Right kidney (tissue), 9 donors: ENCODE results near the gene IRF2.

Experiments
- DNase-seq: peaks from one replicate; pipeline ENCODE4 v3.0.0-alpha.2; 2016
- long read RNA-seq, 8 donors: transcript quantifications; one replicate each; lab custom pipeline, GENCODE V29; 2026

The IRF2 gene
- long read RNA-seq, donor 1, transcript IRF2-201 (9 exons, 2,303 nt): major isoform, 11 of 11 reads
- long read RNA-seq, donor 1, partial matches to known transcripts: 0 of 11 reads
- long read RNA-seq, donor 1, other reads (novel, unspliced or antisense): 0 of 11 reads
- long read RNA-seq, donor 2, partial matches to known transcripts: 0 of 2 reads
- long read RNA-seq, donor 2, other reads (novel, unspliced or antisense): 0 of 2 reads
- long read RNA-seq, donor 3, partial matches to known transcripts: 0 of 3 reads
- long read RNA-seq, donor 3, other reads (novel, unspliced or antisense): 0 of 3 reads
- long read RNA-seq, donor 4, transcript IRF2-201 (9 exons, 2,303 nt): major isoform, 6 of 11 reads
- long read RNA-seq, donor 4, partial matches to known transcripts: 5 of 11 reads
- long read RNA-seq, donor 4, other reads (novel, unspliced or antisense): 0 of 11 reads
- long read RNA-seq, donor 5, transcript IRF2-201 (9 exons, 2,303 nt): major isoform, 6 of 6 reads
- long read RNA-seq, donor 5, partial matches to known transcripts: 0 of 6 reads
- long read RNA-seq, donor 5, other reads (novel, unspliced or antisense): 0 of 6 reads
- long read RNA-seq, donor 6, partial matches to known transcripts: 8 of 11 reads
- long read RNA-seq, donor 6, other reads (novel, unspliced or antisense): 0 of 11 reads
- long read RNA-seq, donor 7, partial matches to known transcripts: 6 of 10 reads
- long read RNA-seq, donor 7, other reads (novel, unspliced or antisense): 0 of 10 reads
- long read RNA-seq, donor 8, transcript IRF2-201 (9 exons, 2,303 nt): major isoform, 11 of 11 reads
- long read RNA-seq, donor 8, partial matches to known transcripts: 0 of 11 reads
- long read RNA-seq, donor 8, other reads (novel, unspliced or antisense): 0 of 11 reads

DNA sequence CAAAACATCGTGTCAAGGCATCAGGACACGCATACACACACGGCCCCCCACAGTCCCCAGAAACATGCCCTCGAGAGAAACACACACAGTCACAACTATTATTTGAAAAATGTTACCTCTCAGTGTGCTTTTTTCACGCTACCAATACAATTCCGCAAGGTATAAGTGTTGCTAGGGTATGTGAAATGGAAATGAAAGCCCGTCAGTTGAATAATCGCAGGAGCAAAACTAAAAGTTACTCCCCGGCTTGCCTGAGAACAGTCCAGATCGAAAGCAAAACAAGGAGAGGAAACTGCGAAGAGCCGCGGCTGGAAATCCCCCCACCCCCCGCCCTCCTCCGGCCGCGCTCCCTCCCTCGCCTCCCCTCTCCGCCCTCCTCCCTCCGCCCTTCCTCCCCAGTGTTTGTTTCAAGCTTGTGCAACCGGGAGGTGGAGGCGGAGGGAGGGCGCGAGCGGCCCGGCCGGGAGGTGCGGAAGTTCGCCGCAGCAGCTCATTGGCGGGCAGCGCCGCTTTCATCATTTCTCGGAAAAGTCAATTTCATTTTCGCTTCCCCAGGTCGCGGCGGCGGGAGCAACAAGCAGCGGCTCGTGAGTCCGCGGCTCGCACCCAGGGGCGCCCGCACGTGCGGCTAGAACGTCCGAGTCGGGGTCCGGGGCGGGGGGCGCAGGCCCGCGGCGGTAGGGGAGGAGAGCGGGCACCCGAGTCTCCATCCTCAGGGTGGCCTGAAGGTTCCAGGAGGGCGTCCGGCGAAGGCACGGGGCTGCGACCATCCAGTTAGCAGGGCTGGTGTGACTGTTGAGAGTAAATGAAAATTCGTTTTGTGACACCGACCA is at the start of gene IRF2:
Gene IRF2 (minus strand): TSS at position 288 of the 833 bp plus-strand sequence. CDS start 45,486 bp downstream, outside the sequence.
- DNase-seq: peak; percentile 84

DNA sequence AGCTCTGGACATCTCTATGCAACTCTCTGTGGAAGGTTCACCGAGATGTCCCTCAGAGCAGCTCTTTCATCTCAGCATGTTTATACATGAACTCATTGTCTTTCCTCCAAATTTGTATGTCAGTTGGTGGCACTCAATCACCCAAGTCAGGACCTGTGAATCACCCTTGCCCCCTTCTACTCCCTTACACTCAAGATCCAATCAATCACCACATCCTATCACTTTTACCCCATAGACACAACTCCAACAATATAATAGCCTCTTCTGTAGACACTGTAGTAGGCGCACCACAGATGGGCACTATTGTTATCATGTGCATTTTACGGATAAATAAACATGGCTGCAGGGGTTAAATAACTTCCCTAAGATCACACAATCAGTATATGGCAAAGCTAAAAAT is 41.3 kb upstream of the IRF2 start:
- no peak for DNase-seq

DNA sequence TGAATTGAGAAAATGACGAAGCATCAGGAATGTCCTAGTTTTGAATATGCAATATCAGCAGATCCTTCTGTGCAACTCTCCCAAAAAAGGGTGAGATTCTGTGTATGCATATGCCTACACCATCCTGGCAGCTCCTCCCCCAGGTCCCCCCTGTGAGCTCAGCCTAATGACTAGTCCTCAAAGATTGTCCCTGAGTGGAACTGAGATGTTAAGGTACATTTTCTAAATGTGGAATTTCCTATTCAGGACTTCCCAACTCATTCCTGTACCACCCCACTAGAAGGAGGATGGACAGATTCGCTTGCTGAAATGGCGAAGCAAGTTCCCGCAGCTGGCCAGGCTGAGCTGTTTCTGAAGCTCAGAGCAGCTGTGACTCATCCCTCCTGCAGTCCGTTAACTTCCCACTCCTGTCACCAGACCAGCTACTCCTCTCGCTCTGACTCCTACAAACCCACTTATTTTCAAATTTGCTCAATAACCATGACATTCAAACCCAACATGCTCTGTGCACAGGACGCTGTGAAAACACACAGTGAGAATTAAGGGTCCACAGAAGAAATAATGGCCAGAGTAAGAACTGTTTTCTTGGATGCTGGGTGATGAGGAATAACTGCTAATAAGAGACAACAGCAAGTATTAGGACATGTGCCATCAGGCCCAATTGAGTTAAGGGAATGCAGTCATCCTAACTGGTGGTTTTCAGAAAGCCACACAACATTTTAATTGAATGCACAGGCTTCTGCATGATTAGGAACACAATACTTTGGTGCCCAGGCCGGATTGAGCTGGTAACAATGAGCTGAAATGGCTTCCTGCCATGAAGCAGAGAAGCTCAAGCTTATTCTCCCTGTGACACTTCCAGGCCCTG is 40.0 kb upstream of the IRF2 start:
- DNase-seq: peak; percentile 17

DNA sequence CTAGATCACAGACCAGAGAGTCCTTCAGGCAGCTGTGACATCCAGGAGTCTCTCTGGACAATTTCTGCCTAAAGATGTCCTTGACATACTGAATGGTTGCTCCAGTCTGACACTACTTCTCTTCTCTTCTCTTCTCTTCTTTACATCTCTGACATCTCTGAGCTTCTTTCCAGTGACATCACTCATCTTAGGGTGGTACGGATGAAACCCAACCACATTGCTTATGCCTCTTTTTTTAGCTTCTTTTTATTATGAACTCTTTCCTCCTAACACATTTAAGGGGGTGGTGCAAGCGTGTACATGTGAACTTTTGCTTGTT is 39.4 kb upstream of the IRF2 start:
- no peak for DNase-seq

DNA sequence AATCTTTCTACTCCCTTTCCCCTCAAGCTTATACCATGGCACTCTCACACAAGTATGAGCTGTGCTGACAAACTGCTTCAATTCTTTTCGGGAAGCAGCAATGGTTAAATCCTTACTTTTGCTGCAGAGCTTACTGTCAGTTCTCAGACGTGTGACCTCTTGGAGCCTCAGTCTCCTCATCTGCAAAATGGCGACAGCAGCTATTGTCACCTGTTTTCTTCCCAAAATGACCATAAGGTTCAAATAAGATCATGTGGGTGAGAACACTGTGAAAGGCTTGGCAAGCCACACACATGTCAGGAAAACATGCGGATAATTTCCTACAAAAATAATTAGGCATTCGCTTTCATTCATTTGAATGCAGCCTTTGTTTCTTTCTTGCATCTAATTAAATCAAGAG is 36.8 kb upstream of the IRF2 start:
- DNase-seq: no peak

DNA sequence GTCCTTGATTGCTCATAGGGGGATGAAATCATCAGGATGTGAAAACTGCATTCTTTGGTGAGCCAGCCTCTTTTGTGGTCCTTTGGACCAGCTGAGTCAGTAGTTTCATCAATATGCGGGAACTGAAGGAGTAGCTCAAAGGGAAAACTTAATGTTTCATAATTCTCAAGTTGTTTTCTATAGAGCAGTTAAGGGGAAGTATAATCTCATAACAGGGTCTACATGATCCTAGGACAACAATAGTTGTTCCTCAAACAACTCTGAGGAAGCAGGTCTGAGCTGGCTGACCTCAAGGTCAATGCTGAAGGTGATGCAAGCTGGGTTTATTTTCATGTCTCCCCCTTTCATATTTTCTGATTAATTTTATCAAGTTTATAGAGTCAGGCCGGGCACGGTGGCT is 36.1 kb upstream of the IRF2 start:
- DNase-seq: no peak

DNA sequence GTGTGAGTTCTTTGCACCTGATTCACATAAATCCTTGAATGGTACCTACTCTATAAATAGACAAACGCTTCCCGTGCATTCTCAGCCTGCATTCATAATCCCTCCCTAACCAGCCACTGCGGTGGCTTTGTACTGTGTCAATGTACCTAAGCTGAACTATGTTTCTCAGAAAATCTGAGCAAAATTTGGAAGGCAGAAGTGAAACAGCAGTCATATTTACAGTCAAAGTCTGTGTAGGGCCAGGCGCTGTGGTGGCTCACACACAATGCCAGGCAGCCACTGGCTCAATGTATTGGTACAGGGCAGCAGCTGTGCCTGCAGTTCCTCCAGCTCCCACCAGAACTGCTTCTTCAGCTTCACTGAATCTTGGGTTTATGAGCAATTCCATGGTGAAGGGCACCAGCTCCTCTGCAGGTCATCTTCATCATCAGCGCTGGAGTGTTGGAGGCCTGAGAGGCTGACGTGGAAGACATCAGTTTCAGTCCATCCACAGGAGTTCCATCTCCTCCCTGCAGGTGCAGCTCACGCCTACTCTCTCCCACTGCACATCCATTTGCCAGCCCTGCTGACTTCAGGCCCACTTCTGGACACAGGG is 32.3 kb upstream of the IRF2 start:
- no peak for DNase-seq

DNA sequence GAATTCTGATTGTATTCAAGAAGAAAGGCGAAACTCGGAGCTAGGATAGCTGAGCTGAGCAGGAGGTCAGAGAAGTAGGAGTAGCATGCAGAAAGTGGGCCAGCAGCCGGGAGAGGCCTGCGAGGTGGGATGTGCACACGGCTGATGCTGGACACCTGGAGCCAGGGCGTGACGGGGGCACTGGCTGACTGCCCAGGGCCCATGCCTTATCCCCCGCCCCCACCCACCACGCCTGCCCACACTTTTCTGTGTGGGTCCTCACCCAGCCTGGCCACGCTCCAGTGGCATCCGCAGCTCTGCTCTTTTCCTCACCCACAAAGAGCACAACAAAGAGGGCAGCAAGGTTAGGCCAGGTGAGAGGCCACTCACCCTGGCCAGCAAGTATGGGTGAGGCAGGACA is 30.0 kb upstream of the IRF2 start:
- DNase-seq: no peak

DNA sequence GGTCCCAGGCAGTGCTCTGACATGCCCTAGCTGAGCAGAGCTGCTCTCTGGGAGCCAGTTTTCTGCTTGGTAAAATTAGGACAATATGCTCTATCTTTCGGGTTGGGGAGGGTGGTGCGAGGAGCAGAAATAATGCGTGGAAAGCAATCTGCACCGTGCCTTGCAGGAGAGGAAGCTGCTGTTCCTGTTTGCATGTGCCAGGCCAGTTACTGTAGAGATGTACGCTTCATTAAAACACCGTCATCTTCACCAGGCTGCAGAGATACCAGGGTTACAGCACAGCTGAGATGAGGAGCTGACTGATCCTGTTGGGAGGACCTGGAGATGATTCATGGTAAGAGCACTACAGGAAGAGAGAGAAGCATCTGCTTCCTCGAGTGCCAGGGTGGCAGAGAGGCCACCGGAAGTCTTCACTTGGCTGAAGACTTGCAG is 29.5 kb upstream of the IRF2 start:
- DNase-seq: no peak

DNA sequence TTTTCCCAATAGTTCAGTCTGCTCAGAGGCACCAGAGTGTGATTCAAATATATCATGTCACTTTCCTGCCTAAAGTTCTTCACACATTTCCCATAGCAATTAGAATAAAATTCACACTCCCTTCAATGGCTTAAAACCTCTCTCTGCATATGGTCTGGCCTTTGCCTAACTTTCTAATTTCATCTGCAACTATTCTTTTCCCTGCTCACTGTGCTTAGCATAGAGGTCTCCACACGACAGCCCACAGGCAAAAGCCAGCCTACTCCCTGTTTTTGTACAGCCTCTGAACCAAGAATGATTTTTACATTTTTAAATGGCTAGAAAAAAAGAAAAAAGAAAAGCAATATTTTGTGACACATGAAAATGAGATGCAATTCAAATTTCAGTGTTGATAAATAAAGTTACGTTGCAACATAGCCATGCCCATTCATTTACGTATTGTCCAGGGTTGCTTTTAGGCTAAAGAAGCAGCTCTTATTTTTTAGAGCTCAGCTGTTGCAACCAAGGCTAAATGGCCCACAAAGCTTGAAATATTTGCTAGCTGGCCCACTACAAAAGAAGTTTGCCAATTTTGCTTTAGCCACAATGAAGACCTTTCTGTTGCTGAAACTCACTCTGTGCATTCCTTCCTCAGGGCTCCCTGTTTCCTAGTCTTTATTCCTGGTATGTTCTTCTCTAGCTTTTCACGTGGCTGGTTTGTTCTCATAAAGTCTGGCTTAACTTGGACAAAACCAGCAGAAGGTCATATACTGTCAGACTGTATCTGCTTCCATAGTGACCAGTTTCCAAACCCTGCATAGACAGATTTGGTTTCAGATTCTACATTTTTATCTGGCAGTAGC is 26.6 kb upstream of the IRF2 start:
- DNase-seq: no peak

DNA sequence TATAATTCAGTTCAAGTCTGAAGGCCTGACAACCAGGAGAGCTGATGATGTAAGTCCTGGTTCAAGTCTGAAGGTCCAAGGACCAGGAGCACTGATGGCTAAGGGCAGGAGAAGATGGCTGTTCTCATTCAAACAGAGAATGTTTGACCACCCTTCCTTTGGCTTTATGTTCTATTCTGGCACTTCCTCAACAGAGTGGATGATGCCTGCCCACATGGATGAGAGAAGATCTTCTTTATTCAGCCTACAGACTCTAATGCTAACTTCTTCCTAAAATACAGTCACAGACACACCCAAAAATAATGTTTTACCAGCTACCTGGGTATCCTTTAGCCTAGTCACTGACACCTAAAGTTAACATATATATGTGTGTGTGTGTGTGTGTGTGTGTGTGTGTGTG is 25.6 kb upstream of the IRF2 start:
- no peak for DNase-seq

DNA sequence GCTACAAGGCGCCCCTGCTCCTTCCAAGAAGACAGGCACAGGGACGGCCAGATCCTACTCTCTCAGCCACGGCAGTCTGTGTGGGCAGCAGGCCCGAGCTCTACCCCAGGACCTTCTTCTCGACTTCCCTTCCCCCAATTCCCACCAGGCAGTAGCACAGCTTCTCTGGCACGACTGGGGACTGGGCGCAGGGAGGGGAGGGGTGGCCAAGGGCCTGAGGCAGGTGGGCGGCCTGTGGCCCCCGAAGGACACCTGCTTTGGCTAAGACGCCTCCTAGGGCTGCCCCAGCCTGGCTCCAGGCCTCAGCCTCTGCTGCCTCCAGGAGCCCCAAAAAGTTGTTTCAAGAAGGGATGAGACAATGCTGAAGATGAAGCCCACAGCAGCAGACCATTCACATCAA is 24.2 kb upstream of the IRF2 start:
- no peak for DNase-seq

DNA sequence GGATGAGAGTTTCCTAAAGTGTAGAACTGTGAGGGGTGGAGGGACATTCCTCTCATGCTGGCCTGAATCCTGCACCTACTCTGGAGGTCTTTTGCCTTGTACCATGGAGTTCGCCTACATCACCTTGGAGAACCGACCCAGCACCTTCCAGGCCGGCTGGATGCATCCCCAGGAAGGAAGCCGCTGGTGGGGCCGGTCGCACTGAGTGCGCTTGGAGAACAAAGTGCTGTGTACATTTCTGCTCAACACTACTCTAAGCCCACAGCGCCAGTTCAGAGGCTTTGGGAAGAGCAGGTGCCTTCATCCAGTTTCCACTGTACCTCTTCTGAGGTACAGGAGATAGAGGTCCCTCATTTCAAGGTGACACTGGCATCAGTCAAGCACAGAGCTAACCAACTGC is 15.4 kb upstream of the IRF2 start:
- DNase-seq: no peak

DNA sequence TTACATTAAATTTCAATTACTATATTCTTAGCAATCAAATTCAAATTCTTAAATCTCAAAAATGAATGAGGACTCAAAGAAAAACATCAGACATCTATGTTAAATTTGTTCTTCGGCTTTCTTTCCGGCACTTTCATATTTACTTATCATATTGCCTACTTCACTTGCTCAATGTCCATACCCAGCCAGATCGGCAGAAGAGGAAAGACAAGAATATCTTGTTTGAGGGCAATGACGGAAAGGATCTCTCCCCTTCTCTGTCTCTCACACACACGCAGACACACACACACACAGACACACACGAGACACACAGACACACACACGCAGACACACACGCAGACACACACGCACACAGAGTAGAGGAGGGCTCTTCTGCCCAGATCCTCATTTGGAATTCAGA is 13.2 kb upstream of the IRF2 start:
- DNase-seq: no peak

DNA sequence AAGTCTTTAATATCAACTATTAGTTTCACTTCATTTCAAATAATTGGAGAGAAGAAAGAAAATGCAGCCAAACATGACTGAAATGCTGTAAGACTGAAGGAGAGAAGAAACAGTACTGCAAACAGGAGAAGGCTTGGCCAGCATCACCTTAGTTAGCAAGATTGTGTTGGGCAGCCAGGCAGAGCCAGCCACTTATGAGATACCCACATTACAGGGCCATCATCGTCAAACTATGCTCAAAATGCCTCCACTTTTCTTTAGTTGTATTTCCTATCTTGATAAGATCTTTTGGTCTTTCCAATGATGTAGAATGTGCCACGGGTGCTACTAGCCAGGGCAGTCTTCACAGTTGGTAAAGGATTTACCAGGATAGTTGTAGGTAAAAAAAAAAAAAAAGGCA is 10.9 kb upstream of the IRF2 start:
- no peak for DNase-seq

DNA sequence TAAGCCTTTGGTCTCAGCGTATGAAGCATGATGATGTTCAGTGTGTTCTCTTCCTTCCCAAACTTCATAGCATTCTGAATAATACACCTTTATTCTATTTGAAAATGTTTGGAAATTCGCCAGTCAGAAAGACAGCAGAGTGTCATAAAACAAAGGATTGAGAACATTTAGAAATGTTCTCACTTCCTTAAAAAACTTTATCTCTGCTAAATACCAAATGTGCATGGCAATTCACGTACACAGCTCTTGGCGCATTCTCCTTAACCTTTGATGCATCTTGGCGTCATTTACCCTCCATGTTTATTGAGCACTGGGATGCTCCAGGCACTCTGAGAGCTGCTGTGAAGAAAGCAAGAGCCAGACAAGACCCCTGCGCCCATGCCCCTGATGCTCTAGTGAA is 7.2 kb upstream of the IRF2 start:
- no peak for DNase-seq

DNA sequence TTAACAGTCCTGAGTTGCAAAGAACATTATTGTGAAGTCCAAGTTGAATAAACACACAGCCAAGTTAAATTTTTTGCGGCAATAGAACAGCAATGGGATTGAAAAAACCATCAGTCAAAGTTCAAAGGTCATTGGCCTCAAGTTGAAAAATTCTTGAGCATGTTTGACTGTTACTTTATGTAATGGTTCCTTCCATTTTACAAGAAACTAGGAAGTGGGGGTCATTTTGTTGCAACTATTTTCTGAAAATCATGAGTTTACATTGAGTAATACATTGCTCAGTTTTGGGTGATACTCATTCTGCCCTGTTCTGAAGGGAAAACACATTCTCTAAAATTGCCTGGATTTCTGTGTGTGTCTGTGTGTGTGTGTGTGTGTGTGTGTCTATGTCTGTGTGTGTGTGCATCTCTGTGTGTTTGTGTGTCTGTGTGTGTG is 5.2 kb upstream of the IRF2 start:
- DNase-seq: no peak

DNA sequence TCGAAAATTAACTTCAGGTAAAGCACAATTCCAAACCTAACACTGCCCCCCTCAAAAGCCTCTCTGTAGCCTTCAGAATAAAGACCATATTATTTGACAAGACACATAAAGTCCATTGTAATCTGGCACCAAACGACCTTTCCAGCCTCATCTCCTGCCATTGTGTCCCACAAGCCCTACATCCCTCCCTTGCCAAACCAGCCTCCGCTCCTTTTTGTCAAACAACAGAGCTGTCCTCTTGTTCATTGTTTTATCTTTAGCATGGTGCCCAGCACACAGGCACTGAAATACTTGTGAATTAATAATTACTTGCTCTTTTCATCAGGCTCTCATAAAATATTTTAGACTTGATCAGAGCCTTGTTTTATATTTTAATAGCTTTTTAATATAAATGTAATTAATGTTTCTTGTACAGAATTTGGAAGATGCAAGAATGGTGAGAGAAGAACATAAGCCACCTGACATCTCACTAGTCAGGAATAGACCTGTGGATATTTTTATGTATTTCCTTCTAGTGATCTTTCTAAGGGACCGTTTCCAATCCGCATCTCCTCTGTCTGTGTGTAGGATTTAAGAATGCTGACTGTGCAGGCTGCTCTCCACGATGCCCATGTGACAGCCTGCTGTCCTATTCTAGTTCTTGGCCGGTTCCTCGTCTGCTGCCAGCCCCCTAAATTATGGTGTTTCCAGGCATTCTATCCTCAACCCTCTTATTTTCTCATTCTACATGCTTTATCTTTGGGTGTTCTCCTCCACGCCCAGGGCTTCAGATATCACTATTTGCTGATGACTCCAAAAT is 3.0 kb upstream of the IRF2 start:
- DNase-seq: no peak

DNA sequence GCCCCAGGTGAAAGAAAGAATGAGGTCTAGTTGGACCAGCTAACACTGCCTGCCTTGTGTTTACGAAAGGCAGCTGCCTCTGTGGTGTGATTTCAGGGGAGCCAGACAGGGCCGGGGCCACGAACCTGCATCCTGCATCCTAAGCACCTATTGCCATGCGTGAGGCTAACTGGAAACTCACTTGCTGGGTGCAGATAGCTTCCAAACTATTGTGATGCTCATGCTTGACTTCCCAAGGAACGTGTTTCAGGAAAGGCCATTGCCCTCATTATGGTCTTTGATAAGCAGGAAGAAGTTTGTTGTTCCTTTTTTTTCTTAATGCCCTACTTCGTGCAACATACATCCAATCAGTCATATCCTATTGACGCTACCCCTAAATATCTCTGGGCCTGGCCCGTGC is 2.3 kb upstream of the IRF2 start:
- DNase-seq: no peak

DNA sequence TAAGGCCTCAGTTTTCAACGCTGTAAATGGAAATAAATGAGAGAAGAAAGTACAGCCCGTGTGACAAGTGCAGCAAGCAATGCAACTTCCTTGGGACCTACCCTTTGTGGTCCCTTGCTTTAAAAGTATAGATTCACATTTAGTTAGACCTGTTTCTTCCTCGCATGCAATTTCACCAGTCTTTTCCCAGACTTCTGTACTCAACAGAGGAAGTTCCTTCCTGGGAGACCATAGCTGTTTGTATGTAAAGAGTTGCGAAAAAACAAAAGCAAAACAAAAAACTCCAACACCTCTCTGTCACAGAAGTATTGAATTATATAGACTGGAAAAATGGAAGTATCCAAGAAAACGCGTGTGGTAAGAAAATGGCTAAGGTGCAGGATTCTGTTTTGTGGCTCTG is 1.1 kb upstream of the IRF2 start:
- DNase-seq: no peak
